Activated naive CD4-positive, alpha-beta T cell treated with anti-CD3 and anti-CD28 coated beads, Interleukin-2, amount 50 U/mL, for 72 hours (primary cell): Measurements from ENCODE around the gene UVRAG. TPM values are rescaled to one million over a fixed set of nuclear protein-coding genes. Genes with fewer than 3 reads are reported as not detected.
A peak's percentile ranks its signal among the peaks of the same experiment; 100 is the strongest.
"Not testable (repeated sequence)": the region's sequence is repeated elsewhere in the genome, so short reads cannot be mapped to it uniquely, and the experiment has no call there.

Experiments used
- ATAC-seq, 2 donors: fragments of 150-1000 bp; cut with Tn5 transposase; 2 replicates each; pipeline ENCODE4 v1.10.0; 2021; ENCODE audit warnings: mild to moderate bottlenecking in 2 of 2, moderate library complexity in 2 of 2
- DNase-seq, 2 donors: peaks; one replicate each; pipeline ENCODE4 v3.0.0; 2021 to 2022; ENCODE audit warnings: low spot score in 2 of 2
- H3K27ac Mint-ChIP-seq, 2 donors: one replicate each; pipeline ENCODE4 v1.8.0; 2022; ENCODE audit warnings: mild to moderate bottlenecking in 2 of 2, mixed read lengths in 2 of 2
- H3K36me3 Mint-ChIP-seq, 2 donors: one replicate each; pipeline ENCODE4 v1.8.0; 2022; ENCODE audit warnings: mixed read lengths in 2 of 2
- H3K9me3 Mint-ChIP-seq, 2 donors: one replicate each; pipeline ENCODE4 v1.8.0; 2022; ENCODE audit warnings: mixed read lengths in 2 of 2
- total RNA-seq, 2 donors: library from RNA; stranded (reverse); gene quantifications; one replicate each; pipeline ENCODE4 v1.2.3, GENCODE V29; 2022

The UVRAG gene
- total RNA-seq, 2 donors from 2014 or later, result 19.9 to 22.4 TPM

DNA sequence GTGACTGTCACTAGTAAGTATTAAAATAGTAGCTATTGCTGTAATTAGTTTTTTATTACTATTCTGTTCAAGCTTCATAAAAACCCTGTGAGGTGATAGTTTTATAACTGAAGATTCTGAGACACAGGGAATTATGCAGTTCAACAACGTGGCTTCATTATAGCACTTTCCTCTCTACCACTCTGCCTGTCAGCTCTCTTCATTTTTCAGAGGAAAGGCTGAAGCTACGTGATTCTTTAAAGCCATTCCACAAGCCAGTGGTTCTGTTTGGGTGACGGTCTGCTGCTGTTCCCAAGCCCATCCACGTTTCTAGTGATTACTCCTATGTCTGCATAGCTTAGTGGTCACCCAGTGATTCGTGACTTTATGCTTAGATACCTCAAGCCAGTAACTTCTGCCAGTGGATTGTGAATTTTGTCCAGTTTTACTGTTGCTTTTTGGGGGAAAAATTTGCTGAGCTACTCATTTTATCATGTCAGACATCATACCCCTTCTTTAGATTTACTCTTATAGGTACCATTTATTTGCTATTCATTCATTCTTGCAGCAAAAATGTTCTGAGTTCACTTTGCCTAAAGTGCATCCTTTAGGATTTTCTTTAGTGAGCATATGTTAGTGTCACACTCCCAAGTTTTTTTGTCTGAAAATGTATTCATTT lies 59.8 kb downstream of the UVRAG start:
- Mint-ChIP-seq H3K36me3 (no peaks in the 10 kb centered on the region), H3K27ac (no peak overlapping the region), H3K9me3 (no peaks in the 10 kb centered on the region)
- DNase-seq (no peak), ATAC-seq (no peak)

DNA sequence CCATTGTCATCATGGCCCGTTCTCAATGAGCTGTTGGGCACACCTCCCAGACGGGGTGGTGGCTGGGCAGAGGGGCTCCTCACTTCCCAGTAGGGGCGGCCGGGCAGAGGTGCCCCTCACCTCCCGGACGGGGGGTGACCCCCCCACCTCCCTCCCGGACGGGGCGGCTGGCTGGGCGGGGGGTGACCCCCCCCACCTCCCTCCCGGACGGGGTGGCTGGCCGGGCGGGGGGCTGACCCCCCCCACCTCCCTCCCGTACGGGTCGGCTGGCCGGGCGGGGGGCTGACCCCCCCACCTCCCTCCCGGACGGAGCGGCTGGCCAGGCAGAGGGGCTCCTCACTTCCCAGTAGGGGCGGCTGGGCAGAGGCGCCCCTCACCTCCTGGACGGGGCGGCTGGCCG lies 62.3 kb downstream of the UVRAG start:
- not testable (repeated sequence) for ATAC-seq, H3K27ac Mint-ChIP-seq, H3K36me3 Mint-ChIP-seq, H3K9me3 Mint-ChIP-seq, DNase-seq

DNA sequence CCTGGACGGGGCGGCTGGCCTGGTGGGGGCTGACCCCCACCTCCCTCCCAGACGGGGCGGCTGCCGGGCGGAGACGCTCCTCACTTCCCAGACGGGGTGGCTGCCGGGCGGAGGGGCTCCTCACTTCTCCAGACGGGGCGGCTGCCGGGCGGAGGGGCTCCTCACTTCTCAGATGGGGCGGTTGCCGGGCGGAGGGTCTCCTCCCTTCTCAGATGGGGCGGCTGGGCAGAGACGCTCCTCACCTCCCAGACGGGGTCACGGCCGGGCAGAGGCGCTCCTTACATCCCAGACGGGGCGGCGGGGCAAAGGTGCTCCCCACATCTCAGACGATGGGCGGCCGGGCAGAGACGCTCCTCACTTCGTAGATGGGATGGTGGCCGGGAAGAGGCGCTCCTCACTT lies 62.9 kb downstream of the UVRAG start:
- H3K36me3 Mint-ChIP-seq, DNase-seq, H3K9me3 Mint-ChIP-seq, H3K27ac Mint-ChIP-seq, ATAC-seq: not testable (repeated sequence)

DNA sequence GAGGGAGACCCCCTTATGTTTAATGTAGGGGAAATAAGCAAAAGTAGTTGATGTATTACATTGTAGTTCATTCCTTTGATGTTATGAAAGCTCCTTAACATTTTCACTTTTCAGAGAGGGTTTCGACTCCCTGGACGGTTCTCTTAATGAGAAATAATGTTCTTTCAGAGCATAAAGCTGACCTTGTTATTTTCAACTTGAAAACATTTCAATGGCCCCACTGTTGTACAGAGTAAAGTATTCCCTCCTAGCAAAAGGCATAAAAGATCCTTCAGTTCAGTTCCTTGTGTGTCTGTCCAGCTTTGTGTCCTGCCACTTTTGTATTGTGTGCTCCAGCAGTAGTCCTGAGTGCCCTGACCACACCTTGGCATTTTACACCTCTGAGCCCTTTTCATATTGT lies 63.9 kb downstream of the UVRAG start:
- H3K27ac Mint-ChIP-seq, result no peak overlapping the region
- no peak for DNase-seq
- ATAC-seq, result no peak
- H3K9me3 Mint-ChIP-seq, result no peaks in the 10 kb centered on the region
- H3K36me3 Mint-ChIP-seq, result no peaks in the 10 kb centered on the region

DNA sequence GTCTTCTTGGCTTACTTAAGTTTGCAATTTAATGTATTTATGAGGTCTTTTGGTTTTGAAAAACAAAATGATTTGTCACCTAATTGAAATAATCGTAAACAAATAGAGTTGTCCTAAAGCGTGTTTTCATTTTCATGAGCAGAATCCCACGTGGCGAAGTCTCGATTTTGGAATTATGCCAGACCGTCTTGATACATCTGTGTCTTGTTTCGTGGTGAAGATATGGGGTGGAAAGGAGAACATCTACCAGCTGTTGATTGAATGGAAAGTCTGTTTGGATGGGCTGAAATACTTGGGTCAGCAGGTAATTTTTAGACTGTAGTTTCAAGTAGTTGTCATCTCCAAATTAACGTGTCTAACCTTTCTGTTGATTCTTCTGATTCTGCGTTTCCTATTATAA lies 64.7 kb downstream of the UVRAG start:
- Mint-ChIP-seq H3K9me3 (no peaks in the 10 kb centered on the region), H3K36me3 (no peaks in the 10 kb centered on the region), H3K27ac (no peak overlapping the region)
- no peak for DNase-seq
- ATAC-seq, result no peak

DNA sequence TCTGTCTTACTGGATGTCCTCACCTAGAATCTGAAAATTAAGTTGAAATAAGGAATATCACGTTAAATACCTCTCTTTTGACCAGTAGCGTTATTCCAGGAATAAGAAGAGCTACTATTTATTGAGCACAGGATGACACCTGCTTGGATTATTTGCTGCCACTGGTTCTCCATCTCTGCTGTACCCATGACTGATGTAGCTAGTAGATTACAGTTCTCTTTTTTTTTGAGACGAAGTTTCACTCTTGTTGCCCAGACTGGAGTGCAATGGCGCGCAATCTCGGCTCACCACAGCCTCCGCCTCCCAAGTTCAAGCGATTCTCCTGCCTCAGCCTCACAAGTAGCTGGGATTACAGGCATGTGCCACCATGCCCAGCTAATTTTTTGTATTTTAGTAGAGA lies 65.3 kb downstream of the UVRAG start:
- not testable (repeated sequence) for H3K9me3 Mint-ChIP-seq, DNase-seq, H3K27ac Mint-ChIP-seq, ATAC-seq, H3K36me3 Mint-ChIP-seq

DNA sequence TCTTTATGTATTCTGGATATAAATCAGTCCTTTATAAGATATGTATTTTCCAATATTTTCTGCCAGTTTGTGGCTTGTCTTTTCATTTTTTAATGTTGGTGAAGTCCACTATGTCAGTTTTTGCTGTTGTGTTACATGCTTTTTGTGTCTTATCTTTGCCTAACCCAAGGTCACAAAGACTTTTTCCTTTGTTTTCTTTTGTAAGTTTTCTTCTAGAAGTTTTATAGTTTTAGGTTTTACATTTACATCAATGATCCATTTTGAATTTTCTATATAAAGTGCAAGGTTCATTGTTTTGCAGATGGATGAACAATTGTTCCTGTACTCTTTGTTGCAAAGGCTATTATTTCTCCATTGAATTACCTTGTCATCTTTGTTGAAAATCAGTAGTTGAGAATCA lies 69.3 kb downstream of the UVRAG start:
- DNase-seq (no peak), ATAC-seq (no peak)
- Mint-ChIP-seq H3K36me3 (no peaks in the 10 kb centered on the region), H3K27ac (no peak overlapping the region), H3K9me3 (no peaks in the 10 kb centered on the region)

DNA sequence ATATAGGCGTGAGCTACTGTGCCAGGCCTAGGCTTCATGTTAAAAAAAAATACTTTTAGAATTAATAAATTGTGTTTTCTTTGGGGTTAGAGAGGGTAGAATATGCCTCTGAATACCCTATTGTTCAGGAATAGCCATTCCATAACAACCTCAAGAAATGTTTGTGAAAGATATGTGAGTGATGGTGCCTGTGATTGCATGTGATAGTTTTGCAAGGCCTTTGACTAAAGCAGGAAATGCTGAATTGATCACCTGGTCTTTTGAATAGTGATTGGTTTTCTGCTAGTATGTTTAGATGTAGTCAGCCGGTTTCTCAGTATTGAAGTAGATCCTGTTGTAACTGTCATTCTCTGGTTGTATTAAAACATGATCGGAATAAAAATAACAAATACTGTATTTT lies 73.4 kb downstream of the UVRAG start:
- Mint-ChIP-seq H3K9me3 (no peaks in the 10 kb centered on the region), H3K36me3 (peaks cover 0 to 16% of the 10 kb centered on the region in 2 donors), H3K27ac (no peak overlapping the region)
- DNase-seq (no peak), ATAC-seq (no peak)

DNA sequence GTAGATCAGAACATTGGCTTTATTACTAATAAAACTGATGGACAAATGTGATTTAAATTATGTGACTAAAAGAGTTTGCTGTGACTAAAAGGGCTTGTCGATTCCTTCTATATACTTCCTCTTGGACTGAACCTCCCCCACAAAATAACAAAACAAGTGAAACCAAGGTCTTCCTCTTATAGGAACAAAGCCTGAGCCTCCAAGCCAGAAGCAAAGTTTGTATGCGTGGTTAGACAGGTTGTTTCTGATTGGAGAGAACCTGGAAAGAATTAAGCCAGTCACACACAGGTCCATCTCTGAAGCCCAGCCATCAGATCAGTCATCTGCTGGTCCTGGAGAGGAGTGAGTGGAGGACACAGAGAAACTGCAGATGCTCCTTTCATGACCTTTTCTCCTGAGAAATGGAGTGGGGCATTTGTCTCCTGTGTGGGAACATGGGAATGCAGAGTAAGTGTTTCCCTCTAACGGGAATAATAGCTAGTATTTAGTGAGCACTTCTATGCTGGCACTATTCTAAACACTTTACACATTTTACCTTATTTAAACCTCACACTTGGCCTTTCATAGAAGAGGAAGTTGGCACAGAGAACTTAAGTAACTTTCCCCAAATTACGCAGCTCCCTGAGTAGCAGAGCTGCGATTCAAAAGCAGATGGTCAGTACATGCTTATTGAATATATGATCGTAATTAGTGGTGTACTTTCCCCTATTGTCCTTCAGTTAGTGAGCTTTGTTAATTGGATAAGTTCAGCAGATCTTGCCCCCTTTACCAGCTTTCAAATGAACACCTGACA lies 77.1 kb downstream of the UVRAG start:
- Mint-ChIP-seq H3K36me3 (peaks cover 0 to 17% of the 10 kb centered on the region in 2 donors), H3K9me3 (no peaks in the 10 kb centered on the region), H3K27ac (peak overlapping the region in 1 of 2 donors; percentile 79)
- ATAC-seq, result no peak
- no peak for DNase-seq

DNA sequence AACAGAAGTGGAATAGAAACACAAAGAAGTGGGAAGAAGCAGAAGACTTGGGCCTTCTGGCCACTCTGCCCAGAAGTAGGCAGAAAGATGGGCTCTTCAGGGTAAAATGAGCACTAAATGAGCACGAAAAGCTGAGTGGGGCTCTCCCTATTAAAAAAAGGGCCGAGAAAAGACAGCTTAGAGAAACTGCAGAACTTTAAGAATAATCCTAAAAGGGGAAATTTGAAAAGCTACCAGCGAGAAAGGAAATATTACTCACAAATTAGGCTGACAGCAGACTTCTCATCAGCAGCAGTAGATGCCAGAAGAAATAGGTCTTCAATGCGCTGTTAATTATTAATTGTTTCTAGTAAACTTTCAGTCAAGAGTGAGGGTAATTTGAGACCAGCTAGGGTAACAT lies 78.2 kb downstream of the UVRAG start:
- ATAC-seq (peak; percentile 22 to 62), DNase-seq (no peak)

DNA sequence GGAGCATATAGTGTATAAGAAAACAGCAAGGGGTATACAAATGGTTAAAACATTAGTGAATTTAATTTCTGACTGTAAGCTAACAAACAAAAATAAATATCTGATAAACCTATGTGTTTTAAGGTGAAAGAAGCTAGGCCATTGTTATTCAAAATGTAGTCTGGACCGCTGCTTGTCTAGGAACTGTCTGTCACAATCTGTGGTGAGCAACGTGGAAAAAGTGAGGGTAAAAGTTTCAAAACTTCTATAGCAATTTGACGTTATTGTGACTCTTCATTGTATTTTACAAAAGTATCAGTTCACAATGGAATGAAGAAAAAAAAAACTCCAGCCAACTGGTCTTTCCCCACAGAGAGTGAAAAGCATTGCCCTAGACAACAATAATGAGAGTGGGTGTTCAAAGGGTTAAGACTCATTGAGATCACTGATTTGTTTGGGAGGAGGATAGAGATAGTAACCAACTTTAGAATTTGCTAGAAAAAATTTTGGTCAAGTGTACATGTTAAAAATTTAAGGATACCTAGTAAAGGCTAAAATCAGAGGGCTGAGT lies 79.1 kb downstream of the UVRAG start:
- H3K27ac Mint-ChIP-seq, result peak overlapping the region; percentile 40 to 79
- DNase-seq (no peak), ATAC-seq (peak; percentile 78 to 84)
- H3K36me3 Mint-ChIP-seq, result peaks cover 0 to 17% of the 10 kb centered on the region in 2 donors
- no peaks in the 10 kb centered on the region for H3K9me3 Mint-ChIP-seq

More for the DNA sequence above, 78.2 kb downstream of the UVRAG start:
- H3K36me3 Mint-ChIP-seq, result peaks cover 0 to 17% of the 10 kb centered on the region in 2 donors
- H3K27ac Mint-ChIP-seq, result peak overlapping the region; percentile 56 to 79
- H3K9me3 Mint-ChIP-seq, result no peaks in the 10 kb centered on the region

DNA sequence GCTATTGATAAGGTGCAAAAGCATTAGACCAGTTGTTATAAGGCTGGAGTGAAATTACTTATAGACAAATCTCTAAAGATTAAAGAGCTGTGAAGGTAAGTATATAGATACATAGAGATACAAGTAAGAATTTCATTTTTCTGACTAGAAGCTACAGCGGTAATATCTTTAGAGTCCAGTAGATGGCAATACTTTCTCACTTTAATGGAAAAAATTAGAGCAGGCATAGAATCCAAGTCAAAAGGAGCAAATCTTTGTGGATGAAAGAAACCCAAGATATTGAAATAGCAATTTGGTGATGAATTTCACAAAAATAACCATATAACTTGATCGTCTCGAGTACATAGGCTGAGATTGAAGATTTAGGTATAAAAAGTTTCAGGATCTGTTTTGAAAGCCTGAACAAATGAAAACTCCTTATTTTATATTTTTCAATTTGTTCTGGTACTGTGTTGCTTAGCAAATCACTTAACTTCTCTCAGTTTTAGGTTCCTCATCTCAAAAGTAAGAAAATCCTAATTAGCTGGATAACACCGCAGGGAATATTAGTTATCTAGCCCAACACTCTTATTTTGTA lies 81.9 kb downstream of the UVRAG start:
- DNase-seq (no peak), ATAC-seq (peak in 1 of 2 donors; percentile 23)
- Mint-ChIP-seq H3K27ac (no peak overlapping the region), H3K9me3 (no peaks in the 10 kb centered on the region), H3K36me3 (peaks cover 0 to 15% of the 10 kb centered on the region in 2 donors)

DNA sequence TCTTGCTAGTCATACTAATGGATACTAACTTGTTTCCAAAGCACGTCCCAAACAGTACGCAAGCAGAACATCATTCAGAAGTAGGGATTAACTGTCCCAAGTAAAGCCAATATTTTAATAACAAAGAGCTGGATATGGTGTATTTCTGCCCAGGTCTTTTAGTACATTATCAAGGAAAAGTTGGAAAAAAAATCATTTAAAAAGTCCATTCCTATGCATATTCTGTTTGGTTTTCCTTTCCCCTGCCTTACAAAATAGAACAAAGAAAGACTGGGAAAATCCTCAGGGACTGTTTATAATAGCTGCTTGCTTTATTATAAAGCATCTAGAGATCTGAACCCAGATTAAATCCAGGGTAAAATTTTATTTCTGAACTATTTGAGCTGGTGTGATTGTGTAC lies 83.9 kb downstream of the UVRAG start:
- no peaks in the 10 kb centered on the region for H3K9me3 Mint-ChIP-seq
- ATAC-seq, result no peak
- no peak for DNase-seq
- no peaks in the 10 kb centered on the region for H3K36me3 Mint-ChIP-seq
- H3K27ac Mint-ChIP-seq, result no peak overlapping the region

DNA sequence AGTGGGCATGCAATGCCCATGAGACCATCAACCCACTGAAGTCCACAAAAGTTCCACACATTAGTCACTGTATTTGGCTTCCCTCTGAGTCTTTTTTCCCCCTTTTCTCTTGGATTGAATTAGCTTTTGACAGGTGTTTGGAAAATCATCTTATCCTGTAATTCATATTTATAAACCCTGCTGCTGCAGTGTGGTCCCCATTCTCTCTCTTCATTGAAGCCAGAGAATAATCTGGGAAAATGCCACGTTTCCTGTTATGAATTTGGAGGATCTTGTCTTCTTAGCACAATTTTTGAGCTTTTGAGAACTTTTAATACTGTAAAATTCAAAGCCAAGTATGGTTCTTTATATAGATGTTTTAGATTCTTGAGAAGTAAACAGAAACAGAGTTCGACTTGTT lies 84.8 kb downstream of the UVRAG start:
- no peaks in the 10 kb centered on the region for H3K9me3 Mint-ChIP-seq
- ATAC-seq (no peak), DNase-seq (no peak)
- no peaks in the 10 kb centered on the region for H3K36me3 Mint-ChIP-seq
- no peak overlapping the region for H3K27ac Mint-ChIP-seq

DNA sequence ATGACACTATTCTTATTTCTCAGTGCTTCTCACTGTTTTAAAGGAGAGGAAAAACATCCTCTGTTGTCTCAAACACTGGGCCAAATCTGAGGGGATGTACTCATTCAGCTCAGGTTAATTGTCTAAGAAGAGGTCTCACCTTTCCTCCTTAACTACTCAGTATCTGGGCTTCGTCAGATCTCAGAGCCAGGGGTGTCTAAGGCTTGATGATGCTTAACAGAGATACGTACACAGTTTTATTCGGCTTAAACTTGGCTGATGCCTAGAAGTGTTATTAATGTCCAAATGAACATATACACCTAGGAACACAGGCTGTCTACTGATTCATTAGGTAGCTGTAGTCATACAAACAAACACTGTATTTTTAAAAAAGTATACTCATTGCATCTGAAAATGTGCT lies 85.8 kb downstream of the UVRAG start:
- no peak overlapping the region for H3K27ac Mint-ChIP-seq
- no peak for DNase-seq

DNA sequence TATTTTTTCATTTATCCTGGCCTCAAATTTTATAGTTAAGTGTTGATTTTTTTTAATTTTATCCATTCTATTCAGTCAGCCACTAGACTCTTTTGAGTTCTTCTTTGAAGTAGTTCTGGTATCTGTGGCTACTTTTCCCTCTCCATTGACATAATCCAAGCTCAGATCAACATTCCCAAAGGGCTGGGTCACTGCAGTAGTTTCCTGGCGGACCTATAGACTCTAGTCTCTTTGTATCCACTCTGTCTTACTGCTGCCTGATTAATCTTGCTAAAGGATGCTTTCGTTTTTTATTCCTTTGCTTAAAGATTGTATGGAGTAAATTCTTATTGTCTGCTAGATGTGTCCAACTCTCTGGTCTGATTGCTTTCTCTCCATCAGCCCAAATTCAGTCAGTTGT lies 87.6 kb downstream of the UVRAG start:
- no peak overlapping the region for H3K27ac Mint-ChIP-seq
- H3K9me3 Mint-ChIP-seq, result peaks cover 0 to 5% of the 10 kb centered on the region in 2 donors
- H3K36me3 Mint-ChIP-seq, result peaks cover 4 to 8% of the 10 kb centered on the region in 2 donors
- ATAC-seq (no peak), DNase-seq (no peak)

More for the DNA sequence above, 85.8 kb downstream of the UVRAG start:
- Mint-ChIP-seq H3K36me3 (no peaks in the 10 kb centered on the region), H3K9me3 (no peaks in the 10 kb centered on the region)
- no peak for ATAC-seq

DNA sequence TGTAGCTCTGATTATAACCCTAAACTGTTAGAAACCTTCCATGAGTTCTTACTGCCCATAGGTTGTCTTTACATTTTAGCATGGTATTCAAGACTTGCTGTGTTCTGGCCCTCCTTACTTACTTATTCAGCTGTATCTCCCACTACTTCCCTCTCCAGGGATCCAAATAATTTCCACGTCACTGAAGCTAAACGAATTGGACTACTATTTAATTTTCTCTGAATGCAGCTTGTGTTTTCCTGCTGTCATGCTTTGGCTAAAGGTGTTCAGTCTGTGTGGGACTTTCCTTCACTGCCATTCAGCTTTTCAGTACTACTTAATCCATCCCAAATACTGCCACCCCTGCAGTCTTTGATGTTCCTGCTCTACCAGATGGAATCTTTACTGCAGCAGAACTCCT lies 88.3 kb downstream of the UVRAG start:
- peaks cover 4 to 8% of the 10 kb centered on the region in 2 donors for H3K36me3 Mint-ChIP-seq
- ATAC-seq (no peak), DNase-seq (no peak)
- no peak overlapping the region for H3K27ac Mint-ChIP-seq
- H3K9me3 Mint-ChIP-seq, result peaks cover 0 to 5% of the 10 kb centered on the region in 2 donors
